ENCODE data around the gene KCNK7. TPM values are rescaled to one million over a fixed set of nuclear protein-coding genes. Genes with fewer than 3 reads are reported as not detected.

KCNK7 gene
- polyA plus RNA-seq, 1 of the 3 experiments (the other 2 are of a cell fraction), result 0.58 TPM

GRCh38 chr11:65547446-65548125, 48.0 kb downstream of the KCNK7 start:
- Histone ChIP-seq H3K9me2 (no peaks in the 10 kb centered on the region), H3K36me3 (replicated peaks in 1 of 2; ENCODE audit: control insufficient read depth in 1 of 2, insufficient read depth in 2 of 2, low read length in 1 of 2) (peaks cover 27 to 57% of the 10 kb centered on the region in 2 experiments), H4K20me1 (ENCODE audit: insufficient read depth) (0 out of 2 replicates have a peak, but pooled peaks cover 7% of the 10 kb centered on the region), H3K9me3 (no peaks in the 10 kb centered on the region), H3K79me2 (ENCODE audit: insufficient read depth) (peaks cover 12% of the 10 kb centered on the region; the same call in 1 of the 2 replicates), H3K27ac (ENCODE audit: low read depth in 2 of 2, low read length in 1 of 2) (no peak overlapping the region), H3K9ac (no peak overlapping the region), H3K4me1 (ENCODE audit: control insufficient read depth in 1 of 2, insufficient read depth in 2 of 2, low read depth in 1 of 2, low read length in 1 of 2) (peaks cover 0 to 4% of the 10 kb centered on the region in 2 experiments; a peak in 1 of 4 replicates), H3K4me2 (no peak overlapping the region), H3F3A (replicated peaks; ENCODE audit: insufficient read depth) (peaks cover 2% of the 10 kb centered on the region), H2AFZ (ENCODE audit: low read depth) (no peak overlapping the region), H3K27me3 (ENCODE audit: insufficient read depth) (no peaks in the 10 kb centered on the region), H3K4me3 (ENCODE audit: low read depth in 2 of 2, low read length in 1 of 2) (no peak overlapping the region)
- TF ChIP-seq IRF3 (IDR thresholded peaks at IDR 0.05; ENCODE audit: low read depth, low read length), result no peak
- no peak for TF ChIP-seq TEAD4 (IDR thresholded peaks at IDR 0.05; ENCODE audit: borderline replicate concordance, insufficient read depth)
- TF ChIP-seq, protein P1, sequence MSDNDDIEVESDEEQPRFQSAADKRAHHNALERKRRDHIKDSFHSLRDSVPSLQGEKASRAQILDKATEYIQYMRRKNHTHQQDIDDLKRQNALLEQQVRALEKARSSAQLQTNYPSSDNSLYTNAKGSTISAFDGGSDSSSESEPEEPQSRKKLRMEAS (IDR thresholded peaks at IDR 0.05; ENCODE audit: low read depth), result no peak
- TF ChIP-seq, protein P2, sequence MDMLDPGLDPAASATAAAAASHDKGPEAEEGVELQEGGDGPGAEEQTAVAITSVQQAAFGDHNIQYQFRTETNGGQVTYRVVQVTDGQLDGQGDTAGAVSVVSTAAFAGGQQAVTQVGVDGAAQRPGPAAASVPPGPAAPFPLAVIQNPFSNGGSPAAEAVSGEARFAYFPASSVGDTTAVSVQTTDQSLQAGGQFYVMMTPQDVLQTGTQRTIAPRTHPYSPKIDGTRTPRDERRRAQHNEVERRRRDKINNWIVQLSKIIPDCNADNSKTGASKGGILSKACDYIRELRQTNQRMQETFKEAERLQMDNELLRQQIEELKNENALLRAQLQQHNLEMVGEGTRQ (IDR thresholded peaks at IDR 0.05; ENCODE audit: borderline replicate concordance, low read depth, low read length), result no peak
- no peak for TF ChIP-seq FOXM1 (IDR thresholded peaks at IDR 0.05; ENCODE audit: low read depth)
- TF ChIP-seq, protein P3, sequence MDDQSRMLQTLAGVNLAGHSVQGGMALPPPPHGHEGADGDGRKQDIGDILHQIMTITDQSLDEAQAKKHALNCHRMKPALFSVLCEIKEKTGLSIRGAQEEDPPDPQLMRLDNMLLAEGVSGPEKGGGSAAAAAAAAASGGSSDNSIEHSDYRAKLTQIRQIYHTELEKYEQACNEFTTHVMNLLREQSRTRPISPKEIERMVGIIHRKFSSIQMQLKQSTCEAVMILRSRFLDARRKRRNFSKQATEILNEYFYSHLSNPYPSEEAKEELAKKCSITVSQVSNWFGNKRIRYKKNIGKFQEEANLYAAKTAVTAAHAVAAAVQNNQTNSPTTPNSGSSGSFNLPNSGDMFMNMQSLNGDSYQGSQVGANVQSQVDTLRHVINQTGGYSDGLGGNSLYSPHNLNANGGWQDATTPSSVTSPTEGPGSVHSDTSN (IDR thresholded peaks at IDR 0.05), result no peak
- no peak for TF ChIP-seq RCOR1 (IDR thresholded peaks at IDR 0.05; ENCODE audit: low read length)
- TF ChIP-seq SMC3 (IDR thresholded peaks at IDR 0.05; ENCODE audit: low read depth, low read length), result no peak
- TF ChIP-seq RXRA (IDR thresholded peaks at IDR 0.05; ENCODE audit: borderline replicate concordance, low read depth), result no peak
- no peak for TF ChIP-seq RFX5 (IDR thresholded peaks at IDR 0.05; ENCODE audit: low read length)
- TF ChIP-seq, protein P4, sequence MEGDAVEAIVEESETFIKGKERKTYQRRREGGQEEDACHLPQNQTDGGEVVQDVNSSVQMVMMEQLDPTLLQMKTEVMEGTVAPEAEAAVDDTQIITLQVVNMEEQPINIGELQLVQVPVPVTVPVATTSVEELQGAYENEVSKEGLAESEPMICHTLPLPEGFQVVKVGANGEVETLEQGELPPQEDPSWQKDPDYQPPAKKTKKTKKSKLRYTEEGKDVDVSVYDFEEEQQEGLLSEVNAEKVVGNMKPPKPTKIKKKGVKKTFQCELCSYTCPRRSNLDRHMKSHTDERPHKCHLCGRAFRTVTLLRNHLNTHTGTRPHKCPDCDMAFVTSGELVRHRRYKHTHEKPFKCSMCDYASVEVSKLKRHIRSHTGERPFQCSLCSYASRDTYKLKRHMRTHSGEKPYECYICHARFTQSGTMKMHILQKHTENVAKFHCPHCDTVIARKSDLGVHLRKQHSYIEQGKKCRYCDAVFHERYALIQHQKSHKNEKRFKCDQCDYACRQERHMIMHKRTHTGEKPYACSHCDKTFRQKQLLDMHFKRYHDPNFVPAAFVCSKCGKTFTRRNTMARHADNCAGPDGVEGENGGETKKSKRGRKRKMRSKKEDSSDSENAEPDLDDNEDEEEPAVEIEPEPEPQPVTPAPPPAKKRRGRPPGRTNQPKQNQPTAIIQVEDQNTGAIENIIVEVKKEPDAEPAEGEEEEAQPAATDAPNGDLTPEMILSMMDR (IDR thresholded peaks at IDR 0.05), result no peak
- no peak for TF ChIP-seq MXI1 (IDR thresholded peaks at IDR 0.05; ENCODE audit: low read depth, low read length)
- TF ChIP-seq YY1 (IDR thresholded peaks at IDR 0.05; ENCODE audit: low read depth), result no peak
- no peak for TF ChIP-seq SIN3A (IDR thresholded peaks at IDR 0.05; ENCODE audit: borderline replicate concordance, low read depth, low read length)
- CTCF ChIA-PET, result interaction anchor here (0.8 to 13.1 kb wide), 4 partner anchors 6 to 39 kb away, joined by 3 to 295 read pairs (median 46); partner anchors contain the start of genes EHBP1L1, FAM89B and ZNRD2
- no peak for DNase-seq
- WGBS (ENCODE audit: low lambda C conversion rate), result 97% methylated on average over 44 of the region's 52 CpGs
- POLR2A ChIA-PET, result no interaction called here

Data from SK-N-SH (cell line).